Keratinocyte (primary cell): ENCODE data around the gene GPR107.

Experiments used
- CTCF ChIP-seq, 3 experiments: IDR thresholded peaks in 1 of 3; conservative IDR thresholded peaks in 1 of 3; optimal IDR thresholded peaks in 1 of 3; 2 replicates in 2 of 3; 3 replicates in 1 of 3; pipeline versions ENCODE3 to v1.5.1; 2011; ENCODE audit warnings: low read length in 3 of 3, mild to moderate bottlenecking in 3 of 3, moderate library complexity in 2 of 3, control low read depth in 1 of 3, inconsistent platforms in 1 of 3; ENCODE audit not compliant: insufficient read depth in 2 of 3; ENCODE audit errors: extremely low read depth in 1 of 3
- EZH2 ChIP-seq: IDR thresholded peaks from one replicate; pipeline ENCODE4 v1.6.1; 2012; ENCODE audit warnings: inconsistent platforms, mild to moderate bottlenecking, low read length, moderate library complexity

DNA sequence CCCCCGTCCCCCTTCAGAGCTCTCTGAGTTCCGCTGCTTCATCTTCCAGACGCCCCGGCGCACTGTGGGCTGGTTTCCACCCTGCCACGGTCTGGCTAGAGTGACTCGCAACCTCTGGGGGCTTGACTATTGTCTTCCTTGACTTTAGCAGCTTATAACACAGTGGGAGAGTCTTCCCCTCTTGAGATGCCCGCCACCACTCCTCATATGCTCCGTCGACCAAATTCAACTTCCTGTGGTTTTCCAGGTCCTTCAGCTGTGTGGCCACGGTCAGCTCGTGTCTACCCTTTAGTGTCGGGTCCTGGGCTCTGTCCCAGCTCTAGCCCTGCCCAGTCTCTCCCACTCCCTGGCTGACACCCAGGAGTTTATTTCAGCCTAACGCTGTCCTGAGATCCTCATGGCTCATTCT, 90.3 kb downstream of the GPR107 start:
- no peak for TF ChIP-seq EZH2
- TF ChIP-seq CTCF (optimal IDR thresholded peaks at IDR 0.05 in 1 of 3, IDR thresholded peaks at IDR 0.05 in 1 of 3, conservative IDR thresholded peaks at IDR 0.05 in 1 of 3; ENCODE audit: extremely low read depth in 1 of 3, insufficient read depth in 2 of 3, low read length in 3 of 3): no peak
